Body of pancreas (tissue), 4 donors: ENCODE results near the gene CFAP77.

Source experiments
- POLR2A ChIP-seq, 3 donors: fragments of 450-650 bp; IDR thresholded peaks; one replicate each; pipeline ENCODE4 v1.6.1; 2016; ENCODE audit warnings: antibody characterized with exemption in 3 of 3, mild to moderate bottlenecking in 2 of 3
- TF ChIP-seq, protein P1 (sequence below), 7 experiments: fragments of 450-650 bp in 4 of 7; fragments of 200-600 bp in 3 of 7; sonication (generic) in 3 of 7; IDR thresholded peaks; one replicate each; pipeline ENCODE4 v1.5.1; 2016 to 2019; ENCODE audit warnings: antibody characterized with exemption in 7 of 7

DNA sequence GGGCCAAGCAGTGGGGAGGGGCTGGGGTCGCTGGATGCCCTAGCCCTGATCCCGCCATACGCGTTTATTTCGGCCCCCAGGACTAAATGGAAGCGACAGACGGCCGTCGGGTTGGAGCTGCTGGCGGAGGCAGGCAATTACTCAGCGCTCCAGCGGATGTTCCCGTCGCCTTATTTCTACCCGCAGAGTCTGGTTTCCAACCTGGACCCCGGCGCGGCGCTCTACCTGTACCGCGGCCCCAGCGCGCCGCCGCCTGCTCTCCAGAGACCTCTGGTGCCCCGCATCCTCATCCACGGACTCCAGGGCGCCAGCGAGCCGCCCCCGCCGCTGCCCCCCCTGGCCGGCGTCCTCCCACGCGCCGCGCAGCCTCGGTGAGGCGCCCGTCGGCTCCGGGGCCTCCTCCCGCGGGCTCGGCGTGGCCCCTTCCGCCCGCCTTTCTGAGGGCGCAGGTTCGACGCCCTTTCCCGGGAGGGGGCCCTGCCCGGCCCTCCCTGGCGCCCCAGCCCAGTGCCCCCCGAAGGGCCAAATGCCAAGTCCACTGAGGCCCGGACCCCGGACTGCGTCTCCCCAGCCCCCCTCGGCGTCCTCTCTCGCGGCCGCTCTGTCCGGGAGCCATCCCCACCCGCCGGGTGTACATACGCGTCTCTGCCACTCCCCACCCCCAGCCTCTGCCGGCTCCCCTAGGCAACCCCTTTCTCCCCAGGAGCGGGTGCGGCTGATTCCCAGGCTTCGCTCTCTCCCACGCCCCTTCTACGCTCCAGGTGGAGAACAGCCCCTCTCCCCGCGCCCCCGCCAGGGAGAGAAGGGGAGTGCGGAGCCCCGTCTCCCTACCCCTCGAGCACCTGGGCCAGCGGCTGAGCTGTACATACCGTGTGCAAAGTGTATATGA is 179.4 kb downstream of the CFAP77 start:
- TF ChIP-seq, protein P1, sequence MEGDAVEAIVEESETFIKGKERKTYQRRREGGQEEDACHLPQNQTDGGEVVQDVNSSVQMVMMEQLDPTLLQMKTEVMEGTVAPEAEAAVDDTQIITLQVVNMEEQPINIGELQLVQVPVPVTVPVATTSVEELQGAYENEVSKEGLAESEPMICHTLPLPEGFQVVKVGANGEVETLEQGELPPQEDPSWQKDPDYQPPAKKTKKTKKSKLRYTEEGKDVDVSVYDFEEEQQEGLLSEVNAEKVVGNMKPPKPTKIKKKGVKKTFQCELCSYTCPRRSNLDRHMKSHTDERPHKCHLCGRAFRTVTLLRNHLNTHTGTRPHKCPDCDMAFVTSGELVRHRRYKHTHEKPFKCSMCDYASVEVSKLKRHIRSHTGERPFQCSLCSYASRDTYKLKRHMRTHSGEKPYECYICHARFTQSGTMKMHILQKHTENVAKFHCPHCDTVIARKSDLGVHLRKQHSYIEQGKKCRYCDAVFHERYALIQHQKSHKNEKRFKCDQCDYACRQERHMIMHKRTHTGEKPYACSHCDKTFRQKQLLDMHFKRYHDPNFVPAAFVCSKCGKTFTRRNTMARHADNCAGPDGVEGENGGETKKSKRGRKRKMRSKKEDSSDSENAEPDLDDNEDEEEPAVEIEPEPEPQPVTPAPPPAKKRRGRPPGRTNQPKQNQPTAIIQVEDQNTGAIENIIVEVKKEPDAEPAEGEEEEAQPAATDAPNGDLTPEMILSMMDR (IDR thresholded peaks at IDR 0.05): no peak
- no peak for TF ChIP-seq POLR2A (IDR thresholded peaks at IDR 0.05)
